ENCODE results near the gene RAD51AP1. TPM values are rescaled to one million over a fixed set of nuclear protein-coding genes. Genes with fewer than 3 reads are reported as not detected.

The RAD51AP1 gene
- polyA plus RNA-seq, 1 experiment = 8.2 TPM

DNA sequence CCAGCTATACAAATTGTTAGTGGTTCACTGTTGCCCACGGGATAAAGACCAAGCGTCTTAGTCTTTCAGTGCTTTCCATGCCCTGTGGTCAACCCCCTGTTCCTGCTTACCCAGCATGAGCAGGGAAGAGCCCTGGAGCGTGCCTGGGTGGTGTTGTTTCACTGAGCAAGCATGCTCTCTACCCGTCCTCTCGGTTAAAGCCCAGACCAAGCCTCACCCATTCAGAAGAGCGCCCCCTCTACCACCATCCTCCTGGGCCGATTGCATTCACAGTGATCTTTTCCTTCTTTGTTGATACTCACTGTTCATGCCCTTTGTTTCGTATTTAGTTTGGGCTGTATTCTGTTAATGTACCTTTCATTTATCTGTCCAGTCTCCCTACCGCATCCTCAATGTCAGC lies 48.4 kb downstream of the RAD51AP1 start:
- Histone ChIP-seq H3K4me3 (ENCODE audit: low read depth, low read length) (no peak overlapping the region), H3K27ac (ENCODE audit: low read depth, low read length) (no peak overlapping the region), H3K27me3 (ENCODE audit: control insufficient read depth, insufficient read depth, low read length) (peaks cover 8% of the 10 kb centered on the region), H3K9me3 (ENCODE audit: control insufficient read depth, insufficient read depth, low read length) (no peaks in the 10 kb centered on the region)
- POLR2A ChIA-PET = no interaction called here
- DNase-seq (ENCODE audit: low read depth, low spot score) = no peak
- CTCF ChIA-PET = interaction anchor here (0.7 to 2.3 kb wide), 2 partner anchors 18 to 310 kb away, joined by 3 to 8 read pairs; no protein-coding TSS in a partner anchor
- TF ChIP-seq, protein P1, sequence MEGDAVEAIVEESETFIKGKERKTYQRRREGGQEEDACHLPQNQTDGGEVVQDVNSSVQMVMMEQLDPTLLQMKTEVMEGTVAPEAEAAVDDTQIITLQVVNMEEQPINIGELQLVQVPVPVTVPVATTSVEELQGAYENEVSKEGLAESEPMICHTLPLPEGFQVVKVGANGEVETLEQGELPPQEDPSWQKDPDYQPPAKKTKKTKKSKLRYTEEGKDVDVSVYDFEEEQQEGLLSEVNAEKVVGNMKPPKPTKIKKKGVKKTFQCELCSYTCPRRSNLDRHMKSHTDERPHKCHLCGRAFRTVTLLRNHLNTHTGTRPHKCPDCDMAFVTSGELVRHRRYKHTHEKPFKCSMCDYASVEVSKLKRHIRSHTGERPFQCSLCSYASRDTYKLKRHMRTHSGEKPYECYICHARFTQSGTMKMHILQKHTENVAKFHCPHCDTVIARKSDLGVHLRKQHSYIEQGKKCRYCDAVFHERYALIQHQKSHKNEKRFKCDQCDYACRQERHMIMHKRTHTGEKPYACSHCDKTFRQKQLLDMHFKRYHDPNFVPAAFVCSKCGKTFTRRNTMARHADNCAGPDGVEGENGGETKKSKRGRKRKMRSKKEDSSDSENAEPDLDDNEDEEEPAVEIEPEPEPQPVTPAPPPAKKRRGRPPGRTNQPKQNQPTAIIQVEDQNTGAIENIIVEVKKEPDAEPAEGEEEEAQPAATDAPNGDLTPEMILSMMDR (IDR thresholded peaks at IDR 0.05; ENCODE audit: low read depth, low read length) = no peak

DNA sequence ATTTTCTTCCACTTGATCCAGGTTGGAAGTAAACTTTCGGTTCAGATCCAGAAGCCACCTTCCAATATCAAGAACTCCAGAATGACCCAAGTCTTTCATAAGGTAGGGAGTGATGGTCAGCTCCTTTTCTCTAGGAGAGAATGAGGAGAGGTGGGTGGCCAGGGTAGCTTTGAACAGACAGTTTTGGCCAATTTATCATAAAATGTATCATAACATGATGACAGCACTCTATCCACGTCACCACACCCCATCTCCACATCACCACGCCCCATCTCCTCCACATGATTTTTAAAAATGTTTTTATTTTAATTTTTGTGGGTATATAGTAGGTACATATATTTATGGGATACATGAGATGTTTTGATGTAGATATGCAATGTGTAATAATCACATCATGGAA lies 50.2 kb downstream of the RAD51AP1 start:
- ChIA-PET CTCF (interaction anchor here (1.0 to 2.3 kb wide), 2 partner anchors 11 to 16 kb away, joined by 3 to 8 read pairs; no protein-coding TSS in a partner anchor), POLR2A (no interaction called here)
- no peak for DNase-seq (ENCODE audit: low read depth, low spot score)
- TF ChIP-seq, protein P1 (IDR thresholded peaks at IDR 0.05; ENCODE audit: low read depth, low read length) = no peak
- Histone ChIP-seq H3K27me3 (ENCODE audit: control insufficient read depth, insufficient read depth, low read length) (peaks cover 9% of the 10 kb centered on the region), H3K4me3 (ENCODE audit: low read depth, low read length) (no peak overlapping the region), H3K27ac (ENCODE audit: low read depth, low read length) (no peak overlapping the region), H3K9me3 (ENCODE audit: control insufficient read depth, insufficient read depth, low read length) (no peaks in the 10 kb centered on the region)

DNA sequence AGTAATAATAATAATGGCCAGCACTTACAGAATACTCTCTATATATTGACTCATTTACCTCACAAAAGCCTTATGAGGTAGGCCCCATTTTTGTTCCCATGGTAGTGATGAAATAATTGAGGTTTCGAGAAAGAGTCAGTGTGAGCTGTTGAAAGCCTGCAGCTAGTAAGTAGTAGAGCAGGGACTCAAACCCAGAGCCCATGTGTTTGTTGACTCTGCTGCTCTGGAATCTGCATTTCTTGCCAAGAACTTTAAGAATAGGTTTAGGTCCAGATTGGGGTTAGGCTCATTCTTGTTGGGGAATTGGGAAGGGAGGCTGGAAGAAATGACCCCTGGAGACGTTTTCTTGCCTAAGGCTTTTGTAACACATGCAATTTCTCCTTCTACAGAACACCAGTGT lies 51.3 kb downstream of the RAD51AP1 start:
- Histone ChIP-seq H3K27me3 (ENCODE audit: control insufficient read depth, insufficient read depth, low read length) (peaks cover 9% of the 10 kb centered on the region), H3K4me3 (ENCODE audit: low read depth, low read length) (no peak overlapping the region), H3K9me3 (ENCODE audit: control insufficient read depth, insufficient read depth, low read length) (no peaks in the 10 kb centered on the region), H3K27ac (ENCODE audit: low read depth, low read length) (no peak overlapping the region)
- POLR2A ChIA-PET = no interaction called here
- DNase-seq (ENCODE audit: low read depth, low spot score) = no peak
- CTCF ChIA-PET = no interaction called here
- TF ChIP-seq, protein P1 (IDR thresholded peaks at IDR 0.05; ENCODE audit: low read depth, low read length) = no peak

DNA sequence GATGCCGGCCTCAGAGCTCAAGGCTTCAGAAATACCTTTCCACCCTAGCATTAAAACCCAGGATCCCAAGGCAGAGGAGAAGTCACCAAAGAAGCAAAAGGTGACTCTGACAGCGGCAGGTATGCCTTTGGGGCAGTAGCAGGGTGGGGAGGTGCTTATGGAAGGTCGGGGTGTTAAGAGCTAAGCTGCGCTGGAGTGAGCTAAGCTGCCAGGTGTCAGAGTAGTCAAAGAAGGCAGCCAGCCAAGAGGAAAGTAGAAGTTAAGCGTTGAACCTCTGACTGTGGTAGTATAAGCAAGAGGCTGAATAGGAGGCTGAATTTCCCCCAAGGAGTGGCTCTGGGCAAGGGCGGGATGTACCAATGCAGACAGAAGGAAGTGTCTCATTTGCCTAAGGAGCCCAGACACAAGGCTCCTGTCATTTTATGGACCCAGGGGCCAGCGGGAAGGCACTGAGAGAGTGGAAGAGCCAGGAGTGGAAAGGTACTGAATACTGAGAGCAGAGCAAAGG lies 52.5 kb downstream of the RAD51AP1 start:
- no peak overlapping the region for H3K27ac ChIP-seq (ENCODE audit: low read depth, low read length)
- H3K9me3 ChIP-seq (ENCODE audit: control insufficient read depth, insufficient read depth, low read length) = no peaks in the 10 kb centered on the region
- ChIA-PET POLR2A (no interaction called here), CTCF (no interaction called here)
- no peak for DNase-seq (ENCODE audit: low read depth, low spot score)
- TF ChIP-seq, protein P1 (IDR thresholded peaks at IDR 0.05; ENCODE audit: low read depth, low read length) = no peak
- no peak overlapping the region for H3K4me3 ChIP-seq (ENCODE audit: low read depth, low read length)
- peaks cover 13% of the 10 kb centered on the region for H3K27me3 ChIP-seq (ENCODE audit: control insufficient read depth, insufficient read depth, low read length)

DNA sequence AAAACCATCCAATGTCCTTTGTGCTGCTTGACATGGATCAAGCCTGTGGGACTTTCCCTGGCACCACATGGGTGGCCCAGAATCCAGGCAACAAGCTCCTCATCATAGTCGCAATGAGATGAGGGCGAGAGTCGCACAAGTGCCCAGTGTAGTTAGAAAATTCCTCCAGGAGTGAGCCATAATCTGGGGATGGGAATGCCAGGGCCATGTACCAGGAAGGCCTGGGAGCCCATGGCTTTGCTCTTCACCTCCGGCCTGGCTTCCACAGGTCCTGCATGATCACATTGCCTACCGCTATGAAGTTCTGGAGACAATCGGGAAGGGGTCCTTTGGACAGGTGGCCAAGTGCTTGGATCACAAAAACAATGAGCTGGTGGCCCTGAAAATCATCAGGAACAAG lies 57.2 kb downstream of the RAD51AP1 start:
- ChIA-PET POLR2A (no interaction called here), CTCF (interaction anchor here (1.6 kb wide), 1 partner anchor 8 kb away, joined by 6 read pairs; no protein-coding TSS in a partner anchor)
- Histone ChIP-seq H3K9me3 (ENCODE audit: control insufficient read depth, insufficient read depth, low read length) (no peaks in the 10 kb centered on the region), H3K4me3 (ENCODE audit: low read depth, low read length) (no peak overlapping the region), H3K27me3 (ENCODE audit: control insufficient read depth, insufficient read depth, low read length) (peaks cover 14% of the 10 kb centered on the region), H3K27ac (ENCODE audit: low read depth, low read length) (no peak overlapping the region)
- TF ChIP-seq, protein P1 (IDR thresholded peaks at IDR 0.05; ENCODE audit: low read depth, low read length) = no peak
- DNase-seq (ENCODE audit: low read depth, low spot score) = no peak
